Measurements from ENCODE around the gene ESRP2.

GRCh38 chr16:68264128-68265077, 28.5 kb upstream of the ESRP2 start, which contains the start of gene SLC7A6:
- peak; percentile 67 for TF ChIP-seq CTCF (IDR thresholded peaks at IDR 0.05)
- TF ChIP-seq EZH2 (IDR thresholded peaks at IDR 0.05) = no peak
